Fibroblast of lung (primary cell): ENCODE measurements around the gene PEPD. TPM values are rescaled to one million over a fixed set of nuclear protein-coding genes. Genes with fewer than 3 reads are reported as not detected.

ENCODE experiments used
- DNase-seq, 2 donors: peaks; one replicate each; pipeline versions ENCODE4 v3.0.0 to v3.0.0-alpha.2; 2010; ENCODE audit warnings: low read depth in 2 of 2
- H2AFZ ChIP-seq: 2 replicates; pipeline ENCODE4 v1.5.1; 2012; ENCODE audit warnings: low read length, control low read depth, inconsistent platforms
- H3K27ac ChIP-seq: 2 replicates; pipeline ENCODE4 v1.5.1; 2011; ENCODE audit warnings: low read length, control low read depth; ENCODE audit not compliant: insufficient read depth
- H3K27me3 ChIP-seq: 2 replicates; pipeline ENCODE4 v1.5.1; 2011; ENCODE audit warnings: mild to moderate bottlenecking, low read length; ENCODE audit not compliant: control insufficient read depth, insufficient read depth
- H3K36me3 ChIP-seq: 2 replicates; pipeline ENCODE4 v1.5.1; 2011; ENCODE audit warnings: low read length; ENCODE audit not compliant: control insufficient read depth, insufficient read depth
- H3K4me1 ChIP-seq: 2 replicates; pipeline ENCODE4 v1.5.1; 2011; ENCODE audit warnings: low read length; ENCODE audit not compliant: control insufficient read depth, insufficient read depth; ENCODE audit errors: extremely low read depth
- H3K4me2 ChIP-seq: 2 replicates; pipeline ENCODE4 v1.5.1; 2011; ENCODE audit warnings: low read length, control low read depth; ENCODE audit not compliant: insufficient read depth; ENCODE audit errors: extremely low read depth
- H3K4me3 ChIP-seq, 4 experiments: fragments of 200-600 bp in 1 of 4; sonication (generic) in 1 of 4; replicated peaks in 1 of 4; 2 replicates each; pipeline ENCODE4 v1.5.1; 2011 to 2016; ENCODE audit warnings: low read length in 4 of 4, low read depth in 3 of 4, mild to moderate bottlenecking in 3 of 4, control low read depth in 2 of 4, inconsistent platforms in 1 of 4, mixed read lengths in 1 of 4; ENCODE audit not compliant: insufficient read depth in 1 of 4; ENCODE audit errors: control extremely low read depth in 1 of 4
- H3K79me2 ChIP-seq: 2 replicates; pipeline ENCODE4 v1.5.1; 2012; ENCODE audit warnings: mild to moderate bottlenecking, low read length, inconsistent platforms; ENCODE audit not compliant: control insufficient read depth, insufficient read depth
- H3K9ac ChIP-seq: 2 replicates; pipeline ENCODE4 v1.5.1; 2011; ENCODE audit warnings: mild to moderate bottlenecking, low read length, control low read depth; ENCODE audit not compliant: insufficient read depth
- H3K9me3 ChIP-seq: 2 replicates; pipeline ENCODE4 v1.5.1; 2012; ENCODE audit warnings: low read depth, low read length; ENCODE audit not compliant: control insufficient read depth, insufficient read depth
- H4K20me1 ChIP-seq: 2 replicates; pipeline ENCODE4 v1.5.1; 2011; ENCODE audit warnings: low read length; ENCODE audit not compliant: control insufficient read depth, insufficient read depth; ENCODE audit errors: extremely low read depth
- EZH2 ChIP-seq: IDR thresholded peaks from 2 replicates; pipeline ENCODE4 v1.5.1; 2012; ENCODE audit warnings: low read length, control low read depth, mild to moderate bottlenecking; ENCODE audit errors: missing control alignments
- polyA plus RNA-seq, 2 donors: library from polyadenylated mRNA; depleted of rRNA in 1 of 2; stranded (reverse) in 1 of 2; unstranded in 1 of 2; fragments of >200 nt; gene quantifications; 2 replicates each; pipeline ENCODE4 v1.2.1, GENCODE V29; 2011 to 2012; ENCODE audit warnings: missing spikeins in 1 of 2
- total RNA-seq: library from RNA; depleted of rRNA; stranded (reverse); fragments of >200 nt; gene quantifications from 2 replicates; pipeline ENCODE4 v1.2.1, GENCODE V29; 2014
- TF ChIP-seq, protein P1 (sequence below), 2 donors: IDR thresholded peaks in 1 of 2; conservative IDR thresholded peaks in 1 of 2; 1 replicate in 1 of 2; 2 replicates in 1 of 2; pipeline ENCODE4 v1.5.1; 2011 to 2012; ENCODE audit warnings: low read length in 2 of 2, control low read depth in 1 of 2, inconsistent platforms in 1 of 2, low read depth in 1 of 2, mild to moderate bottlenecking in 1 of 2

PEPD gene
- total and polyA plus RNA-seq, 2 donors (not counting 1 experiment from before 2014, with no cell fraction given): 59.8 to 81.9 TPM

DNA sequence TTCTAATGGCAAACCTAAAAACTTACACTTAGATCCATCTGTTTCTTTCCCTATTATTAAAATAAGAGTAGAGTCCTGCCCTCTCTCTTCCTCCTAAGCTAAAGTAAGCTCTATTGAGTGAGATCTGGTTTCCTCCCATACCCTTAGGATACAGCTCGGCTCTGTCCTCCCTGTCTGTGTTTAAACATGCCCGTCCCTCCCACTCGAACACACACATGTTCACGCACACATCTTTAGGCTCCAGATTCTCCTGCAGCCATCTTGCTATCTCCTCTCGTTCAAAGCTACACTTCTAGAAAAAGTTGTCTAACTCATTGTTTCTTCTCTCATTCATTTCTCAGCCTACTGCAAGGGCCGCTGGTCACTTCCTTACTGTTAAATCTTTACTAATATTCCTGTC lies 163.2 kb downstream of the PEPD start:
- H3K4me1 ChIP-seq: no peaks in the 10 kb centered on the region
- TF ChIP-seq, protein P1, sequence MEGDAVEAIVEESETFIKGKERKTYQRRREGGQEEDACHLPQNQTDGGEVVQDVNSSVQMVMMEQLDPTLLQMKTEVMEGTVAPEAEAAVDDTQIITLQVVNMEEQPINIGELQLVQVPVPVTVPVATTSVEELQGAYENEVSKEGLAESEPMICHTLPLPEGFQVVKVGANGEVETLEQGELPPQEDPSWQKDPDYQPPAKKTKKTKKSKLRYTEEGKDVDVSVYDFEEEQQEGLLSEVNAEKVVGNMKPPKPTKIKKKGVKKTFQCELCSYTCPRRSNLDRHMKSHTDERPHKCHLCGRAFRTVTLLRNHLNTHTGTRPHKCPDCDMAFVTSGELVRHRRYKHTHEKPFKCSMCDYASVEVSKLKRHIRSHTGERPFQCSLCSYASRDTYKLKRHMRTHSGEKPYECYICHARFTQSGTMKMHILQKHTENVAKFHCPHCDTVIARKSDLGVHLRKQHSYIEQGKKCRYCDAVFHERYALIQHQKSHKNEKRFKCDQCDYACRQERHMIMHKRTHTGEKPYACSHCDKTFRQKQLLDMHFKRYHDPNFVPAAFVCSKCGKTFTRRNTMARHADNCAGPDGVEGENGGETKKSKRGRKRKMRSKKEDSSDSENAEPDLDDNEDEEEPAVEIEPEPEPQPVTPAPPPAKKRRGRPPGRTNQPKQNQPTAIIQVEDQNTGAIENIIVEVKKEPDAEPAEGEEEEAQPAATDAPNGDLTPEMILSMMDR (conservative IDR thresholded peaks at IDR 0.05 in 1 of 2, IDR thresholded peaks at IDR 0.05 in 1 of 2; ENCODE audit: low read depth in 1 of 2, low read length in 2 of 2): no peak
- no peak for TF ChIP-seq EZH2
- no peak overlapping the region for H3K4me2 ChIP-seq
- H3K4me3 ChIP-seq: no peak overlapping the region
- H3K79me2 ChIP-seq: no peaks in the 10 kb centered on the region
- H3K9ac ChIP-seq: no peak overlapping the region
- no peaks in the 10 kb centered on the region for H3K9me3 ChIP-seq
- no peak overlapping the region for H3K27ac ChIP-seq
- H2AFZ ChIP-seq: no peak overlapping the region
- no peaks in the 10 kb centered on the region for H3K36me3 ChIP-seq
- no peaks in the 10 kb centered on the region for H4K20me1 ChIP-seq
- no peak for DNase-seq
- no peaks in the 10 kb centered on the region for H3K27me3 ChIP-seq

DNA sequence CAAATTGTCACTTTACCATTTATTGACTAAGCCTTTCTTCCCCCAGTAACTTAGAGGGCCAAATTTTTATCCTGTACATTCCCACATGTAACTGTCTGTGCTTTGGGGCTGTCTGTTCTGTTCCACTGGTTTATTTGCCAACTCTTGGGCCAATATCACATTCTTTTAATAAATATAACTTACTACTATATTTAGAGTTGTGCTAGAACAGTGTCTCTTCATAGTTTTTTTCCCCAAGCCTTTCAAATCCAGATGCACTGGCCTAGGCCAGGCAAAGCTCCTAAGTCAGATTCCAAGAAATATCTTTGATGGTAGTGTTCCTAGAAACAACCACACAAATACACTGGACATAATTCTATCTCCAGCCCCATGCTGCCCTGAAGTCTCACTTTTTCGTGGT lies 164.0 kb downstream of the PEPD start:
- TF ChIP-seq, protein P1 (conservative IDR thresholded peaks at IDR 0.05 in 1 of 2, IDR thresholded peaks at IDR 0.05 in 1 of 2; ENCODE audit: low read depth in 1 of 2, low read length in 2 of 2): no peak
- TF ChIP-seq EZH2: no peak

DNA sequence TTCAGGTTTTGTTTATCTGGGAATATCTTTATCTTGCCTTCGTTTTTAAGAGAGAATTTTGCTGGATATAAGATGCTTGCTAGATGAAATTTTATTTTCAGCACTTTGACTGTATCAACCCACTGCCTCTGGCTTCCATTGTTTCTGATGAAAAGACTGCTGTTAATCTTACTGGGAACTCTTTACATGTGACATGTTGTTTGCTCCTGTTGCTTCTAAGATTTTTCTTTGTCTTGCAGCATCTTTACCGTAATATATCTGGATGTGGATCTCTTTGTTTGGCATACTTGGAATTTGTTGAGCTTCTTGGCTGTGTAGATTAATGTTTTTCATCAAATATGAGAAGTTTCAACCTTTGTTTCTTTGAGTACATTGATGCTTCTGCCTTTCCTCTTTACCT lies 166.1 kb downstream of the PEPD start:
- H3K79me2 ChIP-seq: no peaks in the 10 kb centered on the region
- no peaks in the 10 kb centered on the region for H3K9me3 ChIP-seq
- H3K4me3 ChIP-seq: no peak overlapping the region
- no peak overlapping the region for H3K9ac ChIP-seq
- H2AFZ ChIP-seq: no peak overlapping the region
- TF ChIP-seq, protein P1 (conservative IDR thresholded peaks at IDR 0.05 in 1 of 2, IDR thresholded peaks at IDR 0.05 in 1 of 2; ENCODE audit: low read depth in 1 of 2, low read length in 2 of 2): no peak
- TF ChIP-seq EZH2: no peak
- H3K4me1 ChIP-seq: no peaks in the 10 kb centered on the region
- H3K27ac ChIP-seq: no peak overlapping the region
- H4K20me1 ChIP-seq: no peaks in the 10 kb centered on the region
- DNase-seq: no peak
- no peak overlapping the region for H3K4me2 ChIP-seq
- no peaks in the 10 kb centered on the region for H3K27me3 ChIP-seq
- H3K36me3 ChIP-seq: no peaks in the 10 kb centered on the region

More for the DNA sequence above, 164.0 kb downstream of the PEPD start:
- Histone ChIP-seq H3K4me1 (no peaks in the 10 kb centered on the region), H4K20me1 (no peaks in the 10 kb centered on the region), H3K36me3 (no peaks in the 10 kb centered on the region), H3K27me3 (no peaks in the 10 kb centered on the region), H3K4me2 (no peak overlapping the region), H2AFZ (no peak overlapping the region), H3K27ac (no peak overlapping the region), H3K4me3 (no peak overlapping the region), H3K9ac (no peak overlapping the region), H3K9me3 (no peaks in the 10 kb centered on the region), H3K79me2 (no peaks in the 10 kb centered on the region)
- DNase-seq: no peak
